NCI-H128 (cell line): ENCODE data around the gene CENPQ.

Experiments used
- DNase-seq: peaks from one replicate; lab custom pipeline; 2025; ENCODE audit not compliant: unreplicated experiment; lab: John Stamatoyannopoulos, UW

CENPQ gene

GRCh38 chr6:49539102-49539501 lies 75.9 kb downstream of the CENPQ start:
- no peak for DNase-seq

GRCh38 chr6:49540614-49541013 lies 77.4 kb downstream of the CENPQ start:
- no peak for DNase-seq

- no peak for DNase-seq
These were observed 78.1 kb downstream of the CENPQ start for GRCh38 chr6:49541210-49541724.

GRCh38 chr6:49541936-49542335 lies 78.8 kb downstream of the CENPQ start:
- DNase-seq = no peak
